ENCODE measurements around the gene THNSL1.

- TF ChIP-seq POLR2AphosphoS5 (IDR thresholded peaks at IDR 0.05; ENCODE audit: low read depth, low read length) (no peak), POLR2A (IDR thresholded peaks at IDR 0.05; ENCODE audit: low read depth, low read length) (no peak)
Measured at GRCh38 chr10:24966962-24967481, 49.4 kb upstream of the THNSL1 start.

Data from GM12892 (cell line).